Peyer's patch (tissue), 4 donors: ENCODE data around the gene TEX264. TPM values are rescaled to one million over a fixed set of nuclear protein-coding genes. Genes with fewer than 3 reads are reported as not detected.

Experiments used
- DNase-seq, 3 donors: peaks; one replicate each; pipeline ENCODE4 v3.0.0-alpha.2; 2017 to 2019
- H3K27ac ChIP-seq, 4 donors: fragments of 200-600 bp; sonication (generic); one replicate each; pipeline ENCODE4 v1.5.1; 2016 to 2019
- H3K27me3 ChIP-seq, 2 donors: fragments of 200-600 bp; sonication (generic); one replicate each; pipeline ENCODE4 v1.5.1; 2019
- H3K36me3 ChIP-seq, 3 donors: fragments of 200-600 bp; sonication (generic); one replicate each; pipeline ENCODE4 v1.5.1; 2016 to 2019
- H3K4me1 ChIP-seq, 4 donors: fragments of 200-600 bp; sonication (generic); one replicate each; pipeline ENCODE4 v1.5.1; 2016 to 2019
- H3K4me3 ChIP-seq, 4 donors: fragments of 200-600 bp; sonication (generic); 1 replicate in 3 of 4; 2 replicates in 1 of 4; pipeline ENCODE4 v1.5.1; 2016 to 2019; ENCODE audit warnings: mild to moderate bottlenecking in 1 of 4
- H3K9me3 ChIP-seq, 4 donors: fragments of 200-600 bp; sonication (generic); one replicate each; pipeline ENCODE4 v1.5.1; 2016 to 2019; ENCODE audit warnings: mild to moderate bottlenecking in 1 of 4
- CTCF ChIP-seq, 6 experiments: fragments of 450-650 bp in 4 of 6; fragments of 200-600 bp in 2 of 6; sonication (generic) in 1 of 6; IDR thresholded peaks; one replicate each; pipeline ENCODE4 v1.5.1; 2017 to 2019; ENCODE audit warnings: antibody characterized with exemption in 6 of 6, mild to moderate bottlenecking in 3 of 6, moderate library complexity in 1 of 6
- POLR2A ChIP-seq, 2 donors: fragments of 450-650 bp; IDR thresholded peaks; one replicate each; pipeline ENCODE4 v1.5.1; 2017; ENCODE audit warnings: antibody characterized with exemption in 2 of 2, mild to moderate bottlenecking in 2 of 2, moderate library complexity in 2 of 2
- total RNA-seq, 4 donors: library from RNA; depleted of rRNA; stranded (reverse); fragments of >200 nt; gene quantifications; one replicate each; pipeline ENCODE4 v1.1.0, GENCODE V29; 2016

Gene TEX264
- total RNA-seq, 4 donors from 2014 or later: 22.3 to 118 (median 83.2) TPM

GRCh38 chr3:51727500-51727899 lies 56.4 kb downstream of the TEX264 start:
- no peaks in the 10 kb centered on the region for H3K27me3 ChIP-seq
- no peak for DNase-seq
- H3K27ac ChIP-seq: no peak overlapping the region
- H3K36me3 ChIP-seq: no peaks in the 10 kb centered on the region
- H3K4me3 ChIP-seq: no peak overlapping the region
- no peak for TF ChIP-seq POLR2A (IDR thresholded peaks at IDR 0.05)
- no peak for TF ChIP-seq CTCF (IDR thresholded peaks at IDR 0.05)
- H3K9me3 ChIP-seq: no peaks in the 10 kb centered on the region
- H3K4me1 ChIP-seq: no peaks in the 10 kb centered on the region

DNA sequence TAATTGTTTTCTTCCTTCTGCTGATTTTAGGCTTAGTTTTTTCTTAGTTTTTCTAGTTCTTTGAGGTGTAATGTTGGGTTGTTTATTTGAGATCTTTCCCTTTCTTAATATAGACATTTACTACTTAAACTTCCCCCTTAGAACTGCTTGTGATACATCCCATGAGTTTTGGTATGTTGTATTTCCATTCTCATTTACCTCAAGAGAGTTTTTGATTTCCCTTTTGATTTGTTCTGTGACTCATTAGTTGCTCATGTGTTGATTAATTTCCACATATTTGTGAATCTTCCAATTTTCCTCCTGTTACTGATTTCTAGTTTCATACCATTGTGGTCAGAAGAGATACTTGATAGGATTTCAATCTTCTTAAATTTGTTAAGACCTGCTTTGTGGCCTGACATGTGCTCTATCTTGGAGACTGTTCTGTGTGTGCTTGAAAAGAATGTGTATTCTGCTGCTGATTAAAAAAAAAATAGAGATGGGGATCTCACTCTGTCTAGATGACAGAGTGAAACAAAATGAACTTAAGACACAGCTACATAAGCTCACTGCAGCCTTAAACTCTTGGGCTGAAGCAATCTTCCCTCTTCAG lies 58.1 kb downstream of the TEX264 start:
- Histone ChIP-seq H3K27ac (no peak overlapping the region), H3K4me1 (no peaks in the 10 kb centered on the region), H3K4me3 (no peak overlapping the region), H3K27me3 (no peaks in the 10 kb centered on the region), H3K36me3 (no peaks in the 10 kb centered on the region), H3K9me3 (no peaks in the 10 kb centered on the region)
- DNase-seq: no peak
- TF ChIP-seq POLR2A (IDR thresholded peaks at IDR 0.05): no peak
- TF ChIP-seq CTCF (IDR thresholded peaks at IDR 0.05): no peak

DNA sequence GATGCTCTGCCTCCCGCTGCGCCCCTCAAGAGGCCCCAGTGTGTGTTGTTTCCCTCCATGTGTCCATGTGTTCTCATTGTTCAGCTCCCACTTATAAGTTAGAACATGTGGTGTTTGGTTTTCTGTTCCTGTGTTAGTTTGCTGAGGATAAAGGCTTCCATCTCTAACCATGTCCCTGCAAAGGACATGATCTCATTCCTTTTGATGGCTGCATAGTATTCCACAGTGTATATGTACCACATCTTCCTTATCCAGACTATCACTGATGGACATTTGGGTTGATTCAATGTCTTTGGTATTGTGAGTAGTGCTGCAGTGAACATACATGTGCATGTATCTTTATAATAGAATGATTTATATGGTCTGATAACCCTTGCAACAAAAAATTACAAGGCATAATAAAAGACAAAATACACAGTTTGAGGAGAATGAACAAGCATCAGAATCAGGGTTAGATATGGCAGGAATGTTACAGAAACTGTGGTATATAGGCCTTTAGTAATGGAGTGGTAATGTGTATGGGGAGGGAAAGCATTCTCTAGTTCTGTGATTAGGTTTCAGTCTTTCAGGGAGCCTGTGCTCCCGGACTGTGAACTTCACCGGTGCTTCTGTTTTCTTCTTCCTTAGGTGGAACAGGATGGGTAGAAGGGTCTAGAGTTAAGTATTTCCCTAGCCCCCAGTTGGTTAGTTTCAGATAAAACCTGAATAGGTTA lies 63.0 kb downstream of the TEX264 start:
- Histone ChIP-seq H3K27me3 (no peaks in the 10 kb centered on the region), H3K27ac (no peak overlapping the region), H3K9me3 (no peaks in the 10 kb centered on the region), H3K4me1 (no peaks in the 10 kb centered on the region), H3K36me3 (no peaks in the 10 kb centered on the region), H3K4me3 (no peak overlapping the region)
- no peak for TF ChIP-seq CTCF (IDR thresholded peaks at IDR 0.05)
- no peak for DNase-seq

DNA sequence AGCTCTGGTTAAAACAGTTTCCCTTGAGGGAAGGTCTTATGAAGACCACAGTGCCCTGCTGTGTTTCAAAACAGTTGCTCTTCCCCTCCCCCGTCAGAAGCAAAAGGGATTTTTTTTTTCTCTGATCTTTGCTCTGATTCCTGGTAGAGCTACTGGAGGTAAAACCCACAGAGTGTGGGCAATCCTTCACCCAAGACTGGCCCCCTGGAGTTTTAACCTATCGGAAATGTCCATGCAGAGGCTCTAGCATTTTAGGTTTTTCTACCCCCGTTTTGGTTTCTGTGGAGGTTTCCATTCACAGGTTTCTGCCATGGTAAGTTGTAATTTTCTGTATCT lies 63.5 kb downstream of the TEX264 start:
- H3K27ac ChIP-seq: no peak overlapping the region
- no peaks in the 10 kb centered on the region for H3K36me3 ChIP-seq
- no peak for DNase-seq
- no peaks in the 10 kb centered on the region for H3K4me1 ChIP-seq
- H3K27me3 ChIP-seq: no peaks in the 10 kb centered on the region
- no peak overlapping the region for H3K4me3 ChIP-seq
- TF ChIP-seq POLR2A (IDR thresholded peaks at IDR 0.05) (no peak), CTCF (IDR thresholded peaks at IDR 0.05) (no peak)
- no peaks in the 10 kb centered on the region for H3K9me3 ChIP-seq

- Histone ChIP-seq H3K4me1 (no peaks in the 10 kb centered on the region), H3K9me3 (no peaks in the 10 kb centered on the region), H3K4me3 (no peak overlapping the region), H3K27ac (no peak overlapping the region), H3K36me3 (no peaks in the 10 kb centered on the region), H3K27me3 (no peaks in the 10 kb centered on the region)
- no peak for DNase-seq
- TF ChIP-seq CTCF (IDR thresholded peaks at IDR 0.05) (no peak), POLR2A (IDR thresholded peaks at IDR 0.05) (no peak)
Observed at GRCh38 chr3:51735039-51735438, 64.0 kb downstream of the TEX264 start.
